NB4 (cell line): Measurements from ENCODE around the gene CCDC60.

ENCODE experiments used
- DNase-seq: peaks from one replicate; pipeline ENCODE4 v3.0.0; 2010; ENCODE audit warnings: low read depth
- H3K4me3 ChIP-seq: one replicate; pipeline ENCODE4 v1.5.1; 2011; ENCODE audit warnings: mild to moderate bottlenecking, low read depth, low read length, moderate library complexity
- MYC ChIP-seq: IDR thresholded peaks from 2 replicates; pipeline ENCODE4 v1.6.1; 2011; ENCODE audit warnings: low read depth, low read length
- POLR2A ChIP-seq: IDR thresholded peaks from 2 replicates; pipeline ENCODE4 v1.6.1; 2011; ENCODE audit warnings: mild to moderate bottlenecking; ENCODE audit not compliant: insufficient read length; ENCODE audit errors: extremely low read depth
- TF ChIP-seq, protein P1 (sequence below): IDR thresholded peaks from one replicate; pipeline ENCODE4 v1.5.1; 2012; ENCODE audit warnings: low read depth, low read length
- TF ChIP-seq, protein P2 (sequence below): IDR thresholded peaks from 2 replicates; pipeline ENCODE4 v1.6.1; 2011; ENCODE audit warnings: low read depth, low read length

CCDC60 gene

DNA sequence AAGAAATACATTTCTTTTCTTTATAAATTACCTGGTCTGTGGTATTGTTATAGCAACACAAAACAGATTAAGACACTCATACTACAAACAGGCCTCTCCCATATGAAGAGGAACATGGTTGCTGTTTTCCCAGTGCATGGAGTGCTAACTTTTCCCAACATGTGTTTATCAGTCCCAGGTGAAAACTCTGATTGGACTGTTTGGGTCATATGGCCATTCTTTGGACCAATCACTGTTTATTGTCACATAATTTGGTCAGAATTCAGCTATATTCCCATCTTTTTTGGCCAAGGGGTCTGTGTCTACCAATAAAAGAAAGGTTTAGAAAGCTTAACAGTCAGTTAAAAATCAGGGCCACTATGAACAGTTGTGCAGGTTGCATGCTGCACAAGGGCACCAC lies 35.4 kb upstream of the CCDC60 start:
- DNase-seq: no peak
- H3K4me3 ChIP-seq: no peak overlapping the region
- TF ChIP-seq, protein P1, sequence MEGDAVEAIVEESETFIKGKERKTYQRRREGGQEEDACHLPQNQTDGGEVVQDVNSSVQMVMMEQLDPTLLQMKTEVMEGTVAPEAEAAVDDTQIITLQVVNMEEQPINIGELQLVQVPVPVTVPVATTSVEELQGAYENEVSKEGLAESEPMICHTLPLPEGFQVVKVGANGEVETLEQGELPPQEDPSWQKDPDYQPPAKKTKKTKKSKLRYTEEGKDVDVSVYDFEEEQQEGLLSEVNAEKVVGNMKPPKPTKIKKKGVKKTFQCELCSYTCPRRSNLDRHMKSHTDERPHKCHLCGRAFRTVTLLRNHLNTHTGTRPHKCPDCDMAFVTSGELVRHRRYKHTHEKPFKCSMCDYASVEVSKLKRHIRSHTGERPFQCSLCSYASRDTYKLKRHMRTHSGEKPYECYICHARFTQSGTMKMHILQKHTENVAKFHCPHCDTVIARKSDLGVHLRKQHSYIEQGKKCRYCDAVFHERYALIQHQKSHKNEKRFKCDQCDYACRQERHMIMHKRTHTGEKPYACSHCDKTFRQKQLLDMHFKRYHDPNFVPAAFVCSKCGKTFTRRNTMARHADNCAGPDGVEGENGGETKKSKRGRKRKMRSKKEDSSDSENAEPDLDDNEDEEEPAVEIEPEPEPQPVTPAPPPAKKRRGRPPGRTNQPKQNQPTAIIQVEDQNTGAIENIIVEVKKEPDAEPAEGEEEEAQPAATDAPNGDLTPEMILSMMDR: no peak
- TF ChIP-seq, protein P2, sequence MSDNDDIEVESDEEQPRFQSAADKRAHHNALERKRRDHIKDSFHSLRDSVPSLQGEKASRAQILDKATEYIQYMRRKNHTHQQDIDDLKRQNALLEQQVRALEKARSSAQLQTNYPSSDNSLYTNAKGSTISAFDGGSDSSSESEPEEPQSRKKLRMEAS: no peak
- no peak for TF ChIP-seq MYC

DNA sequence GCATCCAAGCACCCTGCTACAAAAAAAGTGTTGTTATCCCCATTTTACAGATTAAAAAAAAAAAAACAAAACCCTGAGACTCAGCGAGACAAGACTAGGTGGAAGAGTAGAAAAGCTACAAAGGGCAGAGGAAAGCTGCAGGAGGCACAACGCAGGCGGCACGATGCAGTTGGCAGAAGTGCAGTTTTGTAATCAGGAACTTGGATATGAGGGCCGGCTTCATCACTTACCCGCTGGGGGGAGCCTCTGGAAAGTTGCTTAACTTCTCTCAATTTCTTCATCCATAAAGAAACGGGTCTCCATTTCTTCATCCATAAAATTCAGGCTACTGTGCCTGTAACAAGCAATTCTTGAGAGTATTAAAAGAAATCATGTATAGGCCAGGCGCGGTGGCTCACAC lies 33.1 kb upstream of the CCDC60 start:
- DNase-seq: peak; percentile 33
- H3K4me3 ChIP-seq: no peak overlapping the region
- TF ChIP-seq, protein P1: peak; percentile 36
- TF ChIP-seq MYC: no peak
- TF ChIP-seq, protein P2: no peak
- no peak for TF ChIP-seq POLR2A

DNA sequence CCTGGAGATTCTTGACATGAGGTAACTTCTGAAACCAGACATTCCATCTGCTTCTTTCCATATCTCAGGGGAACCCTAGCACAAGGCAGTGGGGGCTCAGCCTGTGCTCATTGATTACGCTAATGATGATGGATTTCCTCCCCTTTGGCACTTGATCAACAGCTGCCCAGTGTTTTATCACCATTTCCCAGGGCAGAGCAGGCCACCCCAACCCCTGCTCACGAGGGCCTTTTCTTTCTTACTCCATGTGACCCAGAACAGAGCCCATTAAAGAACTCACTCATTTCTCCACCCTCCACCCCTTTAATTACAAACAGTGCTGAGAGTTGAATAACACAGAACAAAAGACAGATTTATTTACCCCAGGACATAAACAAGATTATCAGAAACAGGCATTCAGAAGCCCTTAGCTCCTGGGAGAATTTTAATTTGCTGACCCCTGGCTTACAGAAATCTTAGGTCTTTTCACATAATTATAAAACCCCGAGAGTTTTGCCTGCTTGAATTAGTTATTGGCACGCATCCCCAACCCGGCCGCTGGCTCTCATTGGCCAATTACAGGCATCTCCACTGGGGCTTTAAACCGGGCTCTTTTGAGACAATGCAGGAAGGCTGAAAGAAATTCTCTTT lies 32.0 kb upstream of the CCDC60 start:
- DNase-seq: no peak
- TF ChIP-seq POLR2A (no peak), MYC (no peak)
- TF ChIP-seq, protein P1: no peak
- TF ChIP-seq, protein P2: no peak
- H3K4me3 ChIP-seq: no peak overlapping the region

DNA sequence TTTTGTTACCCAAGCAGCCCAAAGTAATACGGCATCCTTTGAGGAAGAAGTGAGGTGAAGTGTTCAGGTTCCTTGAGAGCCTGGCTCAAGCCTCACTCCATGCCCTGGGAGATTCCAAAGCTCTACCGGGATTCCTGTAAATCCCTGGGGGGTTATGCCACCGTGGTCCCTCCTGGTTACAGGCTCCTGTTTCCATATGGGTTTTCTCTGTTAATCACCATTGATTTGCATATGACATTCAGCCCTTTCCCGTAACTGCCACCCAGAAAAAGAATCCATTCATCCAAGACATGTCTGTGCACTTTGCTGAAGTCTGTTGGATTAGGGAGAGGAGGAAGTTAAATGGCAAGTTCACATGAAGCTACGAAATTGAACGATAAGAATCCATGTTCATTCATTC lies 27.9 kb upstream of the CCDC60 start:
- TF ChIP-seq, protein P2: no peak
- TF ChIP-seq MYC (no peak), POLR2A (no peak)
- no peak overlapping the region for H3K4me3 ChIP-seq
- no peak for DNase-seq

DNA sequence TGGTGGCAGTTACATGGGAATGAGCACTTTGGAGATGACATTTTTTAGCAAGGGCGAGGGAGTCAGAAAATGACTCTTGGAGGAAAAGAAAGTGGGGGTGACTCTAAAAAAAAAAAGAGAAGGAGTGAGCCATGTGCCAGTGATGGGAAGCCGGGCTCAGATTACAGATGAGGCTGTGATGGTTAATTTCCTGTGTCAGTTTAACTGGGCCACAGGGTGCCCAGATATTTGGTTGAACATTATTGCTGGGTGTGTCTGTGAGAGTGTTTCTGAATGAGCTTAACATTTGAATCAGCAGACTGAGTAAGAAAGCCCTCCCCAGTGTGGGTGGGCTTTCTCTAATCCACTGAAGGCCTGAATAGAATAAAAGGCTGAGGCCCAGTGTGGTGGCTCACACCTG lies 26.8 kb upstream of the CCDC60 start:
- no peak for DNase-seq
- H3K4me3 ChIP-seq: no peak overlapping the region
- no peak for TF ChIP-seq POLR2A
- TF ChIP-seq, protein P1: no peak
- TF ChIP-seq, protein P2: no peak
- no peak for TF ChIP-seq MYC

DNA sequence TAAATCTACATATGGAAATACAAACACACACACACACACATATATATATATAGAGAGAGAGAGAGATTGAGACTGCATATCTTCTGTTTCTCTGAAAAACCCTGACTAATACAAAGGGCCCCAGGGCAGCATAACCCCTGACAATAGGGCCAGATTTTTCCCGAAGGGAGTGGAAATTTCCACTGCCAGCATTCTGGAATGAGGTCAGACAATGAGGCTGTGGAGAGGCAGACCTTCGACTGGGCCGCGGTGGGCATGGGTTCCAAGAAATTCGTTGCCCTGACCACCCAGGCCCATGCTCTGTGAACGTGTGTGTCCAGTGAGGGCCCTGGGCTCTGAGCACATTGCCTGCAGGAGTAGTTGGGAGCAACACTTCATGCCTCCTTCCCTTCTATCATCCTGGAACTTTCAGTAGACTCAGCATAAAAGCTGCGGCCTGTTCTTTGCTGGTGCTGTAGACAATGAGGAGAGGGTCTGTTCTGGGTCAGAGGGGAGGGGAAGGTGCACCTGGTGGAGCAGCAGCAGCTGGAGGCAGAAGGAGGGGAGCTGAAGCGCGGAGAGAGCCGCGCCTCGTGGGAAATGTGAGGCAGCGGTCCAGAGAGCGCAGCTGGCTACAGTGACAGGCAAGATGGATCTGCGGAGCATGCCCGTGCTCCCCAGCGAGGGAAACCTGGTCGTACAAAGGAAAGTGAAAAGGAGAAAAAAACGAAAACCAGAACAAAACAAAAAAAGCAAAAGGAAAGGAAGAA lies 25.6 kb upstream of the CCDC60 start:
- no peak overlapping the region for H3K4me3 ChIP-seq
- no peak for DNase-seq
- TF ChIP-seq, protein P1: no peak
- TF ChIP-seq POLR2A (no peak), MYC (no peak)
- TF ChIP-seq, protein P2: no peak
